ENCODE measurements around the gene FYB1. TPM values are rescaled to one million over a fixed set of nuclear protein-coding genes. Genes with fewer than 3 reads are reported as not detected.
"Not testable (repeated sequence)": the region's sequence is repeated elsewhere in the genome, so short reads cannot be mapped to it uniquely, and the experiment has no call there.

The FYB1 gene
- total RNA-seq, 1 donor from 2014 or later = not detected

DNA sequence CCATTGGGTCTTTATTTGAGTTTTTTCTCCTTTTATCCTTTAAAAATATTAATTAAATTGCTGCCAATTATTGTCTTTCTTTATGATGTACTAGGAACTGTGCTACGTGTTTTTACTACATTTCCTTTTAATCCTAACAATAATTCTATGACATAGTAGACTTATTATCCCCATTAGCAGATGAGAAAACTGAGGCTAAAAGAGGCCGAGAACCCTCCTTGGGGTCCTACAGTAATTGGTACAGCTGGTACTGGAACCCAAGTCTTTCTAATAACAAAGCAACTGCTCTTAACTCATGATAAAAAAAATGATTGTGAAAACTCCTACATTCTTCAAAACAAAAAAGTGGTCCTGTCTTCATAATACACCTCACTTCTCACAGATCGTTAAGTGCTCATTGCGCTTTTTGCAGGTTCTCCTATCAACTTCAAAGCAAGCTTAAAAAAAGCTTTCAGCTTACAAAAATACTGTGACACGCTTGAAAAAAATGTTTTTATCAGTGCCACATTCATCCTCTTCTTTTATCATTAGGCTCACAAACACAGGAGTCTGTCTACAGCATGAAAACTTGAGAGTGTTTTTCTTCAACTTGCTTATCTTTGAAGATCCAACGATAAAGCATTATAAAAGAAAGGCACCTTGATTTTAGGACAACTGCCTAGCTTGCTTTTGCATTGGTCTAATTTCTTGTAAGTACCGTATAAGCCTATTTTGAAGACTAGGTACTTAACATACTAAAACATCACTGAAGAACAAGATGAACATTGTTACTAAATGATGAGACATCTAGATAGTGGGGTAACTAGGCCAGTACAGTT is 32.4 kb downstream of the FYB1 start:
- Mint-ChIP-seq H3K4me3 (ENCODE audit: unreplicated experiment) (no peak overlapping the region), H3K27me3 (ENCODE audit: unreplicated experiment) (no peaks in the 10 kb centered on the region), H3K36me3 (ENCODE audit: unreplicated experiment) (no peaks in the 10 kb centered on the region), H3K4me1 (ENCODE audit: low read depth, unreplicated experiment) (no peaks in the 10 kb centered on the region), H3K9me3 (ENCODE audit: unreplicated experiment) (no peaks in the 10 kb centered on the region), H3K27ac (ENCODE audit: unreplicated experiment) (no peak overlapping the region)
- no peak for DNase-seq
- TF ChIP-seq, protein P1, sequence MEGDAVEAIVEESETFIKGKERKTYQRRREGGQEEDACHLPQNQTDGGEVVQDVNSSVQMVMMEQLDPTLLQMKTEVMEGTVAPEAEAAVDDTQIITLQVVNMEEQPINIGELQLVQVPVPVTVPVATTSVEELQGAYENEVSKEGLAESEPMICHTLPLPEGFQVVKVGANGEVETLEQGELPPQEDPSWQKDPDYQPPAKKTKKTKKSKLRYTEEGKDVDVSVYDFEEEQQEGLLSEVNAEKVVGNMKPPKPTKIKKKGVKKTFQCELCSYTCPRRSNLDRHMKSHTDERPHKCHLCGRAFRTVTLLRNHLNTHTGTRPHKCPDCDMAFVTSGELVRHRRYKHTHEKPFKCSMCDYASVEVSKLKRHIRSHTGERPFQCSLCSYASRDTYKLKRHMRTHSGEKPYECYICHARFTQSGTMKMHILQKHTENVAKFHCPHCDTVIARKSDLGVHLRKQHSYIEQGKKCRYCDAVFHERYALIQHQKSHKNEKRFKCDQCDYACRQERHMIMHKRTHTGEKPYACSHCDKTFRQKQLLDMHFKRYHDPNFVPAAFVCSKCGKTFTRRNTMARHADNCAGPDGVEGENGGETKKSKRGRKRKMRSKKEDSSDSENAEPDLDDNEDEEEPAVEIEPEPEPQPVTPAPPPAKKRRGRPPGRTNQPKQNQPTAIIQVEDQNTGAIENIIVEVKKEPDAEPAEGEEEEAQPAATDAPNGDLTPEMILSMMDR (IDR thresholded peaks at IDR 0.05; ENCODE audit: partially characterized antibody, unreplicated experiment) = no peak

DNA sequence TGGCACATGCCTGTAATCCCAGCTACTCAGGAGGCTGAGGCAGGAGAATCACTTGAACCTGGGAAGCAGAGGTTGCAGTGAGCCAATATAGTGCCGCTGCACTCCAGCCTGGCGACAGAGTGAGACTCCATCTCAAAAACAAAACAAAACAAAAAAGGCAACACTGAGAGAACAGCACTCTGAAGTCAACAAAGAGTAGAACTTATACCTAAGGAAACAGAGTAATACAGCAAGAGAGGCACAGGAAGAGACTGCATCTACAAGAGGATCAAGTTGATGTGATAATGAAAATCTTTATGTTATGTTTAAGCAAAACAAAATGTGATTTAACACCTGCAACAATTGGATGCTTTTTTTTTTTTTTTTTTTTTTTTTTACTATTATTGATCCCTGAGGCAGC is 33.1 kb downstream of the FYB1 start:
- TF ChIP-seq, protein P1 (IDR thresholded peaks at IDR 0.05; ENCODE audit: partially characterized antibody, unreplicated experiment) = no peak
- H3K36me3 Mint-ChIP-seq (ENCODE audit: unreplicated experiment) = no peaks in the 10 kb centered on the region
- no peak for DNase-seq
- no peaks in the 10 kb centered on the region for H3K9me3 Mint-ChIP-seq (ENCODE audit: unreplicated experiment)
- no peak overlapping the region for H3K4me3 Mint-ChIP-seq (ENCODE audit: unreplicated experiment)
- no peaks in the 10 kb centered on the region for H3K4me1 Mint-ChIP-seq (ENCODE audit: low read depth, unreplicated experiment)
- H3K27me3 Mint-ChIP-seq (ENCODE audit: unreplicated experiment) = no peaks in the 10 kb centered on the region
- H3K27ac Mint-ChIP-seq (ENCODE audit: unreplicated experiment) = no peak overlapping the region

DNA sequence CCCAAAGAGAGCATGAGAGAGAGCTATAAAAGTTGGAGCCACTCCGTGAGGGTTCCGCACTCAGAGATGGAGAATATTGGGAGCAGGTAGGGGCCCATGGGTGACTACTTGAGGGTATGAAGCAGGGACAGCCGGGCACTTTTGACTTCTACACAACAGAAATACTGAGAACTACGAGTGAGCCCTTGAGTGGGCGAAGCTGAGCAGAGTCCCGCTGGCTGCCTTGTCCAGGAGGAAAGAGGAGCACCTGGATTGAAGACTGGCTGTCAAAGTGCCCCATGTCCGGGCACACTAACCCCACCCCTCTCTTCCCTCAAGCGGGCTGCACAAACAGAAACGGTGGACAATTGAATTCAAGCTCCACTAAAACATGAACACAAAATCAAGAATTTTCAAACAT is 33.6 kb downstream of the FYB1 start:
- Mint-ChIP-seq H3K27me3 (ENCODE audit: unreplicated experiment) (no peaks in the 10 kb centered on the region), H3K4me3 (ENCODE audit: unreplicated experiment) (no peak overlapping the region), H3K27ac (ENCODE audit: unreplicated experiment) (no peak overlapping the region), H3K36me3 (ENCODE audit: unreplicated experiment) (no peaks in the 10 kb centered on the region), H3K4me1 (ENCODE audit: low read depth, unreplicated experiment) (no peaks in the 10 kb centered on the region), H3K9me3 (ENCODE audit: unreplicated experiment) (no peaks in the 10 kb centered on the region)
- DNase-seq = no peak
- TF ChIP-seq, protein P1 (IDR thresholded peaks at IDR 0.05; ENCODE audit: partially characterized antibody, unreplicated experiment) = no peak

DNA sequence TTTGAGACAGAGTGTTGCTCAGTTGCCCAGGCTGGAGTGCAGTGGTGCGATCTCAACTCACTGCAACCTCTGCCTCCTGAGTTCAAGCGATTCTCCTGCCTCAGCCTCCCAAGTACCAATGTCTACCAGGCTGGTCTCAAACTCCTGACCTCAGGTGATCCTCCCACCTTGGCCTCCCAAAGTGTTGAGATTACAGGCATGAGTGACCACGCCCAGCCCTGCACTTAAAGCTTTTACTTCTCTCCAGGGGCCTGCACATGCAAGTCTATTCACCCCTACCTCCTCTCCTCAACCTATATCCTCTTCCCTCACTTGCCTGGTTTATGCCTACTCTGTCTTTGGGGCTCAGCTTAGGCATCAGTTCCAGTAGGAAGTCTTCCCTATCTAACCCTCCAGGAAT is 39.8 kb downstream of the FYB1 start:
- not testable (repeated sequence) for DNase-seq; H3K9me3 Mint-ChIP-seq (ENCODE audit: unreplicated experiment); H3K4me3 Mint-ChIP-seq (ENCODE audit: unreplicated experiment); H3K27ac Mint-ChIP-seq (ENCODE audit: unreplicated experiment); H3K4me1 Mint-ChIP-seq (ENCODE audit: low read depth, unreplicated experiment); H3K27me3 Mint-ChIP-seq (ENCODE audit: unreplicated experiment); H3K36me3 Mint-ChIP-seq (ENCODE audit: unreplicated experiment)

DNA sequence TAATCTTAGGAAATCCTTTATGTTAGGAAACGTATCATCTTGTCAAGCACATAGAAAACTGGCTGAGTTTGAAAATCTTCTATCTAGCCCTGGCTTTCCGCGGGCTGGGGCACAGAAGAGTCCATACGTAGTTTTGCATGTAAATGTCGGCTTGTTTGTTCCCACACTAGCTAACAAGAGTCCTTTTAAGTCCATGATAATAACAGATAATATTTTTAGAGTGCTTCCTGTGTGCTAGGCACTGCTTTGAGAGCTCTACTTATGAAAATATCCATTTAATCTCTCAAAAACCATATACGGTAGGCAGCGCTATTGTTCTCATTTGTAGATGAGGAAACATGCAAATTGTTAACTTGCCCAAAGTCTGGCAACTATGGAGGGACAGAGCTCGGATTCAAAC is 40.5 kb downstream of the FYB1 start:
- TF ChIP-seq, protein P1 (IDR thresholded peaks at IDR 0.05; ENCODE audit: partially characterized antibody, unreplicated experiment) = no peak
- Mint-ChIP-seq H3K4me3 (ENCODE audit: unreplicated experiment) (no peak overlapping the region), H3K27ac (ENCODE audit: unreplicated experiment) (no peak overlapping the region), H3K4me1 (ENCODE audit: low read depth, unreplicated experiment) (no peaks in the 10 kb centered on the region), H3K9me3 (ENCODE audit: unreplicated experiment) (no peaks in the 10 kb centered on the region), H3K27me3 (ENCODE audit: unreplicated experiment) (no peaks in the 10 kb centered on the region), H3K36me3 (ENCODE audit: unreplicated experiment) (no peaks in the 10 kb centered on the region)
- DNase-seq = no peak

Measured in glutamatergic neuron (in vitro differentiated cells).